Upper lobe of left lung (tissue), 6 donors: ENCODE measurements around the gene DMC1. TPM values are rescaled to one million over a fixed set of nuclear protein-coding genes. Genes with fewer than 3 reads are reported as not detected.

Source experiments
- ATAC-seq, 2 donors: fragments of 200-7000 bp; cut with Tn5 transposase; one replicate each; pipeline ENCODE4 v1.9.1; 2022; ENCODE audit warnings: mild to moderate bottlenecking in 2 of 2, moderate library complexity in 2 of 2; ENCODE audit not compliant: low FRiP score in 2 of 2
- DNase-seq, 2 donors: peaks; one replicate each; pipeline ENCODE4 v3.0.0-alpha.2; 2019 to 2020
- H3K27ac ChIP-seq, 4 donors: fragments of 200-600 bp; sonication (generic); one replicate each; pipeline ENCODE4 v1.5.1; 2016 to 2019
- H3K27me3 ChIP-seq, 4 donors: fragments of 200-600 bp; sonication (generic); one replicate each; pipeline ENCODE4 v1.5.1; 2017 to 2019
- H3K36me3 ChIP-seq, 4 donors: fragments of 200-600 bp; sonication (generic); one replicate each; pipeline ENCODE4 v1.5.1; 2016 to 2019
- H3K4me1 ChIP-seq, 4 donors: fragments of 200-600 bp; sonication (generic); one replicate each; pipeline ENCODE4 v1.5.1; 2018 to 2019
- H3K4me3 ChIP-seq, 4 donors: fragments of 200-600 bp; sonication (generic); one replicate each; pipeline ENCODE4 v1.5.1; 2017 to 2019; ENCODE audit warnings: mild to moderate bottlenecking in 2 of 4, moderate library complexity in 1 of 4
- H3K9me3 ChIP-seq, 4 donors: fragments of 200-600 bp; sonication (generic); one replicate each; pipeline ENCODE4 v1.5.1; 2018 to 2019
- CTCF ChIP-seq, 6 experiments: fragments of 450-650 bp in 4 of 6; fragments of 200-600 bp in 2 of 6; sonication (generic) in 2 of 6; IDR thresholded peaks; one replicate each; pipeline ENCODE4 v1.5.1; 2016 to 2019; ENCODE audit warnings: antibody characterized with exemption in 6 of 6
- EP300 ChIP-seq, 4 donors: sonication (generic); formaldehyde crosslinking; IDR thresholded peaks; one replicate each; pipeline ENCODE4 v1.5.1; 2017; ENCODE audit warnings: antibody characterized with exemption in 4 of 4, control low read depth in 2 of 4
- POLR2A ChIP-seq, 4 donors: fragments of 450-650 bp; IDR thresholded peaks; one replicate each; pipeline ENCODE4 v1.5.1; 2016 to 2017; ENCODE audit warnings: antibody characterized with exemption in 4 of 4, mild to moderate bottlenecking in 2 of 4
- POLR2AphosphoS5 ChIP-seq, 2 donors: sonication (generic); formaldehyde crosslinking; IDR thresholded peaks; one replicate each; pipeline ENCODE4 v1.5.1; 2017; ENCODE audit warnings: antibody characterized with exemption in 2 of 2
- WGBS, 2 donors: methylation state at CpG; one replicate each; pipeline ENCODE4 v1.1.5; 2017 to 2018; 5-methylcytosine and 5-hydroxymethylcytosine counted together
- total RNA-seq, 6 donors: library from RNA; depleted of rRNA in 4 of 6; stranded (reverse); fragments of >200 nt in 4 of 6; gene quantifications; one replicate each; pipeline versions ENCODE4 v1.1.0 to v1.2.1, GENCODE V29; 2016 to 2021
- donor health status: DM: no; HTN: no; CAD: no; lungs with moderate emphysema.
- donor health status: DM: no; HTN: yes; CAD: no; lungs with severe emphysema.

The DMC1 gene
- total RNA-seq, 6 donors from 2014 or later, result 0.33 to 12.3 (median 1.2) TPM

GRCh38 chr22:38501797-38502672, 67.9 kb downstream of the DMC1 start:
- peak overlapping the region in 2 of 4 donors; percentile 8 to 30 for H3K27ac ChIP-seq
- no peaks in the 10 kb centered on the region for H3K27me3 ChIP-seq
- TF ChIP-seq POLR2A (IDR thresholded peaks at IDR 0.05) (no peak), POLR2AphosphoS5 (IDR thresholded peaks at IDR 0.05) (no peak), CTCF (IDR thresholded peaks at IDR 0.05) (no peak), EP300 (IDR thresholded peaks at IDR 0.05) (no peak)
- peak overlapping the region in 2 of 4 donors; percentile 65 to 82 for H3K4me3 ChIP-seq
- ATAC-seq (no peak), DNase-seq (no peak)
- H3K4me1 ChIP-seq, result peaks cover 38 to 51% (median 43%) of the 10 kb centered on the region in 4 donors
- peaks cover 33 to 68% (median 38%) of the 10 kb centered on the region in 4 donors for H3K36me3 ChIP-seq
- 82 to 87% methylated on average over 9 to 10 of the region's 10 CpGs for WGBS, 2 donors
- H3K9me3 ChIP-seq, result no peaks in the 10 kb centered on the region

GRCh38 chr22:38497869-38498268, 72.1 kb downstream of the DMC1 start:
- Histone ChIP-seq H3K4me1 (peaks cover 18 to 35% (median 26%) of the 10 kb centered on the region in 4 donors), H3K9me3 (no peaks in the 10 kb centered on the region), H3K4me3 (no peak overlapping the region), H3K27me3 (no peaks in the 10 kb centered on the region), H3K27ac (no peak overlapping the region), H3K36me3 (peaks cover 65 to 97% (median 79%) of the 10 kb centered on the region in 4 donors)
- ATAC-seq (no peak), DNase-seq (no peak)
- 84 to 88% methylated on average over 3 of the region's 3 CpGs for WGBS, 2 donors
- TF ChIP-seq EP300 (IDR thresholded peaks at IDR 0.05) (no peak), POLR2A (IDR thresholded peaks at IDR 0.05) (no peak), CTCF (IDR thresholded peaks at IDR 0.05) (no peak)

- WGBS, 2 donors, result 89 to 94% methylated on average over 12 of the region's 12 CpGs
- TF ChIP-seq POLR2AphosphoS5 (IDR thresholded peaks at IDR 0.05), result no peak
- TF ChIP-seq CTCF (IDR thresholded peaks at IDR 0.05), result peak in 1 of 6 experiments; percentile 4
- no peak for TF ChIP-seq EP300 (IDR thresholded peaks at IDR 0.05)
- no peak for TF ChIP-seq POLR2A (IDR thresholded peaks at IDR 0.05)
- H3K36me3 ChIP-seq, result peaks cover 85 to 100% (median 97%) of the 10 kb centered on the region in 4 donors
These were observed 75.0 kb downstream of the DMC1 start for GRCh38 chr22:38494939-38495338.

GRCh38 chr22:38494498-38494897, 75.5 kb downstream of the DMC1 start:
- Histone ChIP-seq H3K4me3 (no peak overlapping the region), H3K9me3 (no peaks in the 10 kb centered on the region), H3K27ac (no peak overlapping the region), H3K27me3 (no peaks in the 10 kb centered on the region), H3K4me1 (peaks cover 12 to 42% (median 23%) of the 10 kb centered on the region in 4 donors), H3K36me3 (peaks cover 84 to 100% (median 97%) of the 10 kb centered on the region in 4 donors)
- TF ChIP-seq CTCF (IDR thresholded peaks at IDR 0.05), result no peak
- no peak for TF ChIP-seq POLR2A (IDR thresholded peaks at IDR 0.05)
- TF ChIP-seq POLR2AphosphoS5 (IDR thresholded peaks at IDR 0.05), result no peak
- TF ChIP-seq EP300 (IDR thresholded peaks at IDR 0.05), result no peak
- ATAC-seq (no peak), DNase-seq (no peak)
- WGBS, 2 donors, result 21 to 30% methylated on average over 2 of the region's 2 CpGs

More at GRCh38 chr22:38494939-38495338, 75.0 kb downstream of the DMC1 start:
- Histone ChIP-seq H3K4me1 (peaks cover 12 to 42% (median 26%) of the 10 kb centered on the region in 4 donors), H3K27ac (no peak overlapping the region), H3K27me3 (no peaks in the 10 kb centered on the region), H3K4me3 (no peak overlapping the region), H3K9me3 (no peaks in the 10 kb centered on the region)
- no peak for ATAC-seq
- DNase-seq, result no peak
